GM20000 (cell line): ENCODE data around the gene CUL1.

Source experiments
- DNase-seq: peaks from one replicate; pipeline ENCODE4 v3.0.0; 2012; ENCODE audit warnings: low spot score
- TF ChIP-seq, protein P1 (sequence below): IDR thresholded peaks from 2 replicates; pipeline ENCODE4 v1.5.1; 2012; ENCODE audit warnings: mild to moderate bottlenecking, control low read depth; ENCODE audit errors: extremely low read depth, missing control alignments

The CUL1 gene

DNA sequence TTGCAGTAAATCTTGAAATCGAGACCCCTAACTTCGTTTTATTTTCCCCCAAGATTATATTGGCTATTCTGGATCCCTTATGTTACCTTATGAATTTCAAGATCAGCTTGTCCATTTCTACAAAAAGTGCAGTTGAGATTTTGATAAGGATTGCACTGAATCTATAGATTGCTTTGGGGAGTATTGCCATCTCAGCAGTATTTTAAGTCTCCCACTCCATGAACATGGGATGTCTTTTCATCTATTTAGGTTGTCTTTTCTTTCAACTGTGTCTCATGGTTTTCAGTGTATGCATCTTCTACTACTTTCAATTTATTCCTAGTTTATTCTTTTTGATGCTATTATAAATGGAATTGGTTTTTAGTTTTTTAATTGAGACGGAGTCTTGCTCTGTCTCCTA lies 95.8 kb downstream of the CUL1 start:
- DNase-seq, result no peak
- TF ChIP-seq, protein P1, sequence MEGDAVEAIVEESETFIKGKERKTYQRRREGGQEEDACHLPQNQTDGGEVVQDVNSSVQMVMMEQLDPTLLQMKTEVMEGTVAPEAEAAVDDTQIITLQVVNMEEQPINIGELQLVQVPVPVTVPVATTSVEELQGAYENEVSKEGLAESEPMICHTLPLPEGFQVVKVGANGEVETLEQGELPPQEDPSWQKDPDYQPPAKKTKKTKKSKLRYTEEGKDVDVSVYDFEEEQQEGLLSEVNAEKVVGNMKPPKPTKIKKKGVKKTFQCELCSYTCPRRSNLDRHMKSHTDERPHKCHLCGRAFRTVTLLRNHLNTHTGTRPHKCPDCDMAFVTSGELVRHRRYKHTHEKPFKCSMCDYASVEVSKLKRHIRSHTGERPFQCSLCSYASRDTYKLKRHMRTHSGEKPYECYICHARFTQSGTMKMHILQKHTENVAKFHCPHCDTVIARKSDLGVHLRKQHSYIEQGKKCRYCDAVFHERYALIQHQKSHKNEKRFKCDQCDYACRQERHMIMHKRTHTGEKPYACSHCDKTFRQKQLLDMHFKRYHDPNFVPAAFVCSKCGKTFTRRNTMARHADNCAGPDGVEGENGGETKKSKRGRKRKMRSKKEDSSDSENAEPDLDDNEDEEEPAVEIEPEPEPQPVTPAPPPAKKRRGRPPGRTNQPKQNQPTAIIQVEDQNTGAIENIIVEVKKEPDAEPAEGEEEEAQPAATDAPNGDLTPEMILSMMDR, result no peak

DNA sequence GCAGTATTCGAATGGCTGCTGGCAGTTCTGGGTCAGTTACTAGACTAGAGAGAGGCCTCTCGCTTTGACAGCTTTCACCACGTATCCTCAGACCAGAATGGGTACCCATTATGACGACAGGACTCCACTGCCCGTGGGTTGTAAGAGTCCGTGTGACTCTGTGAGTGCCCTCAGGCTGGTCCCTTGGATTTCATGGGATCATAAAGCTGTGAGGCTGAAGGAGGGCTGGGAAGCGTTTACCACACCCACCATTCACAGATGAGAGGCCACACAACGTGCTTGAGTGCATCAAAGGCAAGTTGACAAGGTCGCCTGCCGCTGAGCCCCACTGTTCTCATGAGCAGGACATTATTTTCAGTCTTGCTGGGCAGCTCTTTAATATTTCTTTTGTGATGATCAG lies 98.1 kb downstream of the CUL1 start:
- no peak for DNase-seq
- TF ChIP-seq, protein P1, result no peak

- TF ChIP-seq, protein P1, result no peak
Measured at GRCh38 chr7:148799893-148800555, 101.3 kb downstream of the CUL1 start.

DNA sequence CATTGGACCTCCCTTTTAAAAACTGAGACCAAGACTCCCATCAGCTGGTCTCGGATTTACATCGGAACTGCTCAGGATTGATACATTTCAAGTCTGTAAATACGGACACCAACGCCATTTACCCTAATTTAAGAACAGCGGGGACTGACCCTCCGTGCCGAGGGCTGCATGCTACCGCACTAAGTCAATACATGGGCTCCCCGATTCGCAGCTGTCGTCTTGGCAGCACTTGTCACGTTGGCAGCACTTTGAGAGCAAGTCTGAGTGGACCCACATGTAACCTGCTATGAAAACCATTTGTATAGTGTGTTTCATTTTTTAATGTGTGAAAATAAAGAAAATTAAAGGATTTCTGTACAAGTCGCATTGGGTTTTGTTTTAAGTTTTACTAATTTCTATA lies 102.0 kb downstream of the CUL1 start:
- TF ChIP-seq, protein P1, result no peak
- DNase-seq, result no peak

More at GRCh38 chr7:148799893-148800555, 101.3 kb downstream of the CUL1 start:
- no peak for DNase-seq

GRCh38 chr7:148802101-148802493 lies 103.4 kb downstream of the CUL1 start:
- TF ChIP-seq, protein P1, result no peak
- no peak for DNase-seq

- no peak for DNase-seq
- TF ChIP-seq, protein P1, result no peak
Measured at GRCh38 chr7:148803094-148803493, 104.4 kb downstream of the CUL1 start.

DNA sequence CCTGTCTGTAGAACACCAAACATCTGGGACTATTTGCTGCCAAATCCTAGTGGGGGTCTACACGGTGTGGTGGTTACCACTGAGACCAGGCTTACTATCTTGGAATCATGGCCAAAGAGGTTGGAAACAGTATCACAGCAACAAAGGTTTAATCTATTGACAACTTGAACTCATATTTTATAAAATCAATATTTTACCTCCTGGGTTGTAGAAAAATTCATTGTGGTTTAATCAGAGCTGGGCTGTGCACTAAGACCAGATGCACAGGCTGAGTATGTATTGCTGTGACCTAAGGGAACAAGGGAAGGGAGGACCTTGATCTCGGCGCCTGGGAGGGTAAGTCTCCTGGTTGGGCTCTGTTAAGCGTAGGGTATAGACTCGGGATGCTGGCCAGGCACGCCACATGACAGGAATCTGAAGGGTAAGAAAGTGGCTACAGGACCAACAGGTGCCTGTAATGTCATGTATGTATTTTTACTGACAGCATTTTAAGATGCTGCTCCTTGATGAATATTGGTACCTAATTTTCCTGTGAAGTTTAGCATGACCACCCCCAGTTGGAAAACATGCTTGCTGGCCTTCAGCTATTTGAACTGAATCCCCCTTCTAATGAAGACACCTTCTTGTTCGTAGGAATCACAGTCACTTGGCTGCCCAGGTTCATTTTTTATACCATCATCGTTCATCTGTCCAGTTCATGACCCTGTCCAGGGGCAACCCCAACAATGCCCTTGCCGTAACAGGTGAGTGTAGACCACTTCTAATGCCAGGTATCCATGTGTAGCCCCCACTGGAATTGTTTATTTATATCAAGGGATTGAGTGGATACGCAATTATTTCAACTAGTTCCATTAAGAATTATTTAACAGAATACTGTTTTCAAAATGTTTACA lies 105.9 kb downstream of the CUL1 start:
- TF ChIP-seq, protein P1, result no peak
- no peak for DNase-seq
